Measurements from ENCODE around the gene SCEL.
"Not testable (repeated sequence)": the region's sequence is repeated elsewhere in the genome, so short reads cannot be mapped to it uniquely, and the experiment has no call there.

SCEL gene

GRCh38 chr13:77535448-77535847, at the start of gene SCEL:
Gene SCEL, plus strand, starts transcription at chr13:77535706. Its CDS starts 20,170 bp downstream, at chr13:77555876.
- DNase-seq, result no peak

- DNase-seq, result no peak
These were observed 45.8 kb upstream of the SCEL start for GRCh38 chr13:77489566-77490337.

- no peak for DNase-seq
These were observed 42.5 kb upstream of the SCEL start for GRCh38 chr13:77492982-77493381.

- DNase-seq, result no peak
These were observed 41.3 kb upstream of the SCEL start for GRCh38 chr13:77494226-77494625.

GRCh38 chr13:77497350-77497749, 38.2 kb upstream of the SCEL start:
- no peak for DNase-seq

GRCh38 chr13:77497835-77498234, 37.7 kb upstream of the SCEL start:
- no peak for DNase-seq

GRCh38 chr13:77502104-77502720, 33.3 kb upstream of the SCEL start:
- DNase-seq, result no peak

- no peak for DNase-seq
These were observed 32.1 kb upstream of the SCEL start for GRCh38 chr13:77503398-77503797.

GRCh38 chr13:77506874-77507273, 28.6 kb upstream of the SCEL start:
- DNase-seq, result no peak

GRCh38 chr13:77507931-77508776, 27.4 kb upstream of the SCEL start:
- DNase-seq, result no peak

GRCh38 chr13:77508959-77509620, 26.4 kb upstream of the SCEL start:
- DNase-seq, result no peak

- DNase-seq, result no peak
These were observed 25.4 kb upstream of the SCEL start for GRCh38 chr13:77510156-77510555.

GRCh38 chr13:77511552-77511951, 24.0 kb upstream of the SCEL start:
- DNase-seq, result no peak

- DNase-seq, result no peak
These were observed 21.7 kb upstream of the SCEL start for GRCh38 chr13:77513719-77514335.

- no peak for DNase-seq
These were observed 21.2 kb upstream of the SCEL start for GRCh38 chr13:77514336-77514726.

GRCh38 chr13:77515785-77516184, 19.7 kb upstream of the SCEL start:
- no peak for DNase-seq

GRCh38 chr13:77516342-77516789, 19.1 kb upstream of the SCEL start:
- no peak for DNase-seq

GRCh38 chr13:77518266-77518665, 17.2 kb upstream of the SCEL start:
- DNase-seq, result no peak

- DNase-seq, result not testable (repeated sequence)
These were observed 16.1 kb upstream of the SCEL start for GRCh38 chr13:77519396-77519795.

- DNase-seq, result no peak
These were observed 15.7 kb upstream of the SCEL start for GRCh38 chr13:77519808-77520207.

- no peak for DNase-seq
These were observed 14.3 kb upstream of the SCEL start for GRCh38 chr13:77521194-77521593.

- no peak for DNase-seq
These were observed 13.7 kb upstream of the SCEL start for GRCh38 chr13:77521595-77522367.

Data from activated effector memory CD4-positive, alpha-beta T cell treated with Interleukin-2 at 50 U/mL for 16 hours (primary cell).